BJ (cell line): ENCODE results near the gene PCGF3. TPM values are rescaled to one million over a fixed set of nuclear protein-coding genes. Genes with fewer than 3 reads are reported as not detected.
"Not testable (repeated sequence)": the region's sequence is repeated elsewhere in the genome, so short reads cannot be mapped to it uniquely, and the experiment has no call there.

ENCODE experiments used
- CTCF ChIA-PET: fragments of 350-600 bp; formaldehyde crosslinking; extraction: SDS; loops from one replicate; lab custom pipeline; 2021; ENCODE audit warnings: antibody characterized with exemption, inconsistent platforms; lab: Yijun Ruan, JAX
- POLR2A ChIA-PET: fragments of 300-600 bp; sonication (Branson Sonifier 250); formaldehyde crosslinking; extraction: SDS; loops from one replicate; lab custom pipeline; 2021; ENCODE audit warnings: antibody characterized with exemption; lab: Charles Lee
- DNase-seq: peaks from one replicate; pipeline ENCODE4 v3.0.0-alpha.2; 2011; ENCODE audit warnings: low read depth
- H3K27me3 ChIP-seq: 2 replicates; pipeline ENCODE4 v1.6.0; 2011; ENCODE audit warnings: low read length; ENCODE audit not compliant: control insufficient read depth, insufficient read depth
- H3K36me3 ChIP-seq: 2 replicates; pipeline ENCODE4 v1.5.1; 2011; ENCODE audit warnings: low read length; ENCODE audit not compliant: control insufficient read depth, insufficient read depth
- H3K4me3 ChIP-seq: 2 replicates; pipeline ENCODE4 v1.5.1; 2011; ENCODE audit warnings: low read depth, mild to moderate bottlenecking, control low read depth, low read length
- polyA plus RNA-seq: library from polyadenylated mRNA; depleted of rRNA; stranded (reverse); fragments of >200 nt; gene quantifications from 2 replicates; pipeline ENCODE4 v1.2.3, GENCODE V29; 2011
- TF ChIP-seq, protein P1 (sequence below): IDR thresholded peaks from 2 replicates; pipeline ENCODE4 v1.5.1; 2011; ENCODE audit warnings: low read depth, mild to moderate bottlenecking, control low read depth, inconsistent platforms, low read length, moderate library complexity; ENCODE audit not compliant: insufficient read depth

Gene PCGF3
- polyA plus RNA-seq, 1 experiment: 37.6 TPM

GRCh38 chr4:732911-733630 lies 27.4 kb downstream of the PCGF3 start:
- DNase-seq: no peak
- Histone ChIP-seq H3K27me3 (no peaks in the 10 kb centered on the region), H3K4me3 (no peak overlapping the region), H3K36me3 (peaks cover 40% of the 10 kb centered on the region)
- ChIA-PET POLR2A (no interaction called here), CTCF (interaction anchor here (1.9 kb wide), 1 partner anchor 10 kb away, joined by 17 read pairs; no protein-coding TSS in a partner anchor)
- TF ChIP-seq, protein P1, sequence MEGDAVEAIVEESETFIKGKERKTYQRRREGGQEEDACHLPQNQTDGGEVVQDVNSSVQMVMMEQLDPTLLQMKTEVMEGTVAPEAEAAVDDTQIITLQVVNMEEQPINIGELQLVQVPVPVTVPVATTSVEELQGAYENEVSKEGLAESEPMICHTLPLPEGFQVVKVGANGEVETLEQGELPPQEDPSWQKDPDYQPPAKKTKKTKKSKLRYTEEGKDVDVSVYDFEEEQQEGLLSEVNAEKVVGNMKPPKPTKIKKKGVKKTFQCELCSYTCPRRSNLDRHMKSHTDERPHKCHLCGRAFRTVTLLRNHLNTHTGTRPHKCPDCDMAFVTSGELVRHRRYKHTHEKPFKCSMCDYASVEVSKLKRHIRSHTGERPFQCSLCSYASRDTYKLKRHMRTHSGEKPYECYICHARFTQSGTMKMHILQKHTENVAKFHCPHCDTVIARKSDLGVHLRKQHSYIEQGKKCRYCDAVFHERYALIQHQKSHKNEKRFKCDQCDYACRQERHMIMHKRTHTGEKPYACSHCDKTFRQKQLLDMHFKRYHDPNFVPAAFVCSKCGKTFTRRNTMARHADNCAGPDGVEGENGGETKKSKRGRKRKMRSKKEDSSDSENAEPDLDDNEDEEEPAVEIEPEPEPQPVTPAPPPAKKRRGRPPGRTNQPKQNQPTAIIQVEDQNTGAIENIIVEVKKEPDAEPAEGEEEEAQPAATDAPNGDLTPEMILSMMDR: no peak

GRCh38 chr4:733631-733980 lies 28.0 kb downstream of the PCGF3 start:
- POLR2A ChIA-PET: no interaction called here
- Histone ChIP-seq H3K4me3 (no peak overlapping the region), H3K27me3 (no peaks in the 10 kb centered on the region), H3K36me3 (peaks cover 38% of the 10 kb centered on the region)
- CTCF ChIA-PET: interaction anchor here (1.9 kb wide), 1 partner anchor 9 kb away, joined by 17 read pairs; no protein-coding TSS in a partner anchor
- TF ChIP-seq, protein P1: no peak
- DNase-seq: no peak

DNA sequence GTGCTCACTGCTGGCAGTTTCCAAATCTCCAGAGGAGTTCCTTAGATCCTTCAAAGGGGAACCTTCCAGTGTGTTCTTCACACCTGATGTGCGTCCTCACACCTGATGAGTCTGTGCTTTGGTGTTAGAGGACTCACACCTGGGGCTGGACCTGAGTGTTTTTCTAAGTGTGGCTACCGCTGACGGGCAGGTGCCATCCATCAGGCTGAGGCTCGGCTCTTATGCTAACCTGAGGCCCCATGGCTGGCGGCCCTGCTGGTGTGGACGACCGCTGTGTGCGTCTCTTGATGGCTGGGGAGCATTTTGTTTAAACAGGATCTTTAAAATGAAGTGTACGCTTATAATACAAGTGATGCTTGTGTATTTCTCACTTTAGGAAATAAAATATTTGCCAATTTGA lies 28.4 kb downstream of the PCGF3 start:
- peaks cover 38% of the 10 kb centered on the region for H3K36me3 ChIP-seq
- CTCF ChIA-PET: interaction anchor here (1.9 kb wide), 1 partner anchor 9 kb away, joined by 17 read pairs; no protein-coding TSS in a partner anchor
- TF ChIP-seq, protein P1: no peak
- no peaks in the 10 kb centered on the region for H3K27me3 ChIP-seq
- no peak overlapping the region for H3K4me3 ChIP-seq
- POLR2A ChIA-PET: no interaction called here
- no peak for DNase-seq

- no peak for DNase-seq
- ChIA-PET POLR2A (no interaction called here), CTCF (interaction anchor here (1.9 kb wide), 1 partner anchor 8 kb away, joined by 17 read pairs; no protein-coding TSS in a partner anchor)
- TF ChIP-seq, protein P1: no peak
- no peak overlapping the region for H3K4me3 ChIP-seq
- no peaks in the 10 kb centered on the region for H3K27me3 ChIP-seq
- peaks cover 36% of the 10 kb centered on the region for H3K36me3 ChIP-seq
These were observed 29.3 kb downstream of the PCGF3 start for GRCh38 chr4:734951-735350.

GRCh38 chr4:735583-735982 lies 30.0 kb downstream of the PCGF3 start:
- Histone ChIP-seq H3K4me3 (no peak overlapping the region), H3K27me3 (no peaks in the 10 kb centered on the region), H3K36me3 (peaks cover 39% of the 10 kb centered on the region)
- TF ChIP-seq, protein P1: no peak
- CTCF ChIA-PET: no interaction called here
- POLR2A ChIA-PET: no interaction called here
- DNase-seq: no peak

- DNase-seq, CTCF ChIA-PET, POLR2A ChIA-PET, H3K4me3 ChIP-seq, H3K27me3 ChIP-seq: not testable (repeated sequence)
- H3K36me3 ChIP-seq: peaks cover 35% of the 10 kb centered on the region
These were observed 30.9 kb downstream of the PCGF3 start for GRCh38 chr4:736561-736960.
